Measurements from ENCODE around the gene PCNT. TPM values are rescaled to one million over a fixed set of nuclear protein-coding genes. Genes with fewer than 3 reads are reported as not detected.

Gene PCNT
- total and polyA plus RNA-seq, 9 of the 15 experiments (the other 6 are each of a cell fraction or from before 2014, with no cell fraction given): 9.1 to 53.5 (median 31.3) TPM

DNA sequence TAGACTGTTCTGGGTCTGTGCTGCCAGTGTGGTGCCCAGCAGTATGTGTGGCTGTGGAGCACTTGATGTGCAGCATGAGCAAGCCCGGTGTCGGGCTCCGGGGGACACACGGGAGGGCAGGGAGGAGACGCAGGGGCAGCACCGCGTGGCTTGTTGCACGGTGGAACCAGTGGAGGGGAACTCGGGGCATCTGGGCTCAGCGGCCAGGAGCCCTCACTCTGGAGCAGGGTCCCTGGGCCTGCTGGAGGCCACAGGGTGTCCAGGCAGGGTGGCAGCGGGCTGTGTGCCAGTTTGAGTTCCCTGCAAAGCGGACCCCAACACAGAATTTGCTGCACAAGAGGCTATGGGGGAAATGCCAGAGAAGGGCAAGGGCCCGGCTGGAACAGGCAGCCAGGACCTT is 30.6 kb downstream of the PCNT start:
- H3K9ac ChIP-seq (ENCODE audit: insufficient read depth in 1 of 2, low read depth in 2 of 2, low read length in 2 of 2): no peak overlapping the region; a peak in 1 of 4 replicates

More for the DNA sequence above, 30.6 kb downstream of the PCNT start:
- Histone ChIP-seq H3K27ac (ENCODE audit: extremely low read depth, low read depth, low read length) (no peak overlapping the region), H2AFZ (ENCODE audit: low read depth, low read length) (no peak overlapping the region), H3K4me2 (ENCODE audit: insufficient read depth, low read length) (no peak overlapping the region), H3K4me3 (no peak overlapping the region), H3K9me1 (ENCODE audit: control insufficient read depth, insufficient read depth, low read length) (peaks cover 10% of the 10 kb centered on the region), H3K27me3 (ENCODE audit: control insufficient read depth in 2 of 2, insufficient read depth in 2 of 2, low read length in 2 of 2) (no peaks in the 10 kb centered on the region), H3K4me1 (replicated peaks in 1 of 2; ENCODE audit: control insufficient read depth in 2 of 2, insufficient read depth in 2 of 2, low read length in 2 of 2) (peaks cover 0 to 11% of the 10 kb centered on the region in 2 experiments; a peak in 1 of 5 replicates), H4K20me1 (replicated peaks; ENCODE audit: control insufficient read depth, insufficient read depth, low read length) (peaks cover 5% of the 10 kb centered on the region; the same call in 1 of the 2 replicates), H3K36me3 (ENCODE audit: control insufficient read depth, insufficient read depth, low read length) (peaks cover 93% of the 10 kb centered on the region), H3K9me3 (replicated peaks; ENCODE audit: control insufficient read depth, insufficient read depth, low read depth, low read length) (no peaks in the 10 kb centered on the region), H3K79me2 (ENCODE audit: control insufficient read depth, insufficient read depth, low read length) (no peaks in the 10 kb centered on the region)
- in situ Hi-C loops (cut with MboI): no loop called here
- BruUV-seq (replicated peaks): no TSS peak
- POLR2A ChIA-PET: interaction anchor here (0.5 to 1.0 kb wide), 2 partner anchors 29 to 43 kb away, joined by 3 read pairs; no protein-coding TSS in a partner anchor
- FAIRE-seq (no peak), ATAC-seq (no peak), DNase-seq (ENCODE audit: extremely low read depth in 1 of 4, low spot score in 3 of 4) (no peak)
- 93% methylated on average over 13 of the region's 13 CpGs for WGBS (ENCODE audit: insufficient coverage, low coverage, missing lambda C conversion rate)
- intact Hi-C loops (cut with micrococcal nuclease): no loop called here
- CTCF ChIA-PET (ENCODE audit: low intra/inter-chr PET ratio): no interaction called here
- TF ChIP-seq SP2 (IDR thresholded peaks at IDR 0.05; ENCODE audit: extremely low read depth, low read depth, low read length, poor library complexity, severe bottlenecking) (no peak), RBM15 (IDR thresholded peaks at IDR 0.05; ENCODE audit: insufficient read depth, low read length) (no peak), ZBTB1 (CRISPR knock-in tag; IDR thresholded peaks at IDR 0.05; ENCODE audit: borderline replicate concordance, low read depth) (no peak)
- TF ChIP-seq, protein P1, sequence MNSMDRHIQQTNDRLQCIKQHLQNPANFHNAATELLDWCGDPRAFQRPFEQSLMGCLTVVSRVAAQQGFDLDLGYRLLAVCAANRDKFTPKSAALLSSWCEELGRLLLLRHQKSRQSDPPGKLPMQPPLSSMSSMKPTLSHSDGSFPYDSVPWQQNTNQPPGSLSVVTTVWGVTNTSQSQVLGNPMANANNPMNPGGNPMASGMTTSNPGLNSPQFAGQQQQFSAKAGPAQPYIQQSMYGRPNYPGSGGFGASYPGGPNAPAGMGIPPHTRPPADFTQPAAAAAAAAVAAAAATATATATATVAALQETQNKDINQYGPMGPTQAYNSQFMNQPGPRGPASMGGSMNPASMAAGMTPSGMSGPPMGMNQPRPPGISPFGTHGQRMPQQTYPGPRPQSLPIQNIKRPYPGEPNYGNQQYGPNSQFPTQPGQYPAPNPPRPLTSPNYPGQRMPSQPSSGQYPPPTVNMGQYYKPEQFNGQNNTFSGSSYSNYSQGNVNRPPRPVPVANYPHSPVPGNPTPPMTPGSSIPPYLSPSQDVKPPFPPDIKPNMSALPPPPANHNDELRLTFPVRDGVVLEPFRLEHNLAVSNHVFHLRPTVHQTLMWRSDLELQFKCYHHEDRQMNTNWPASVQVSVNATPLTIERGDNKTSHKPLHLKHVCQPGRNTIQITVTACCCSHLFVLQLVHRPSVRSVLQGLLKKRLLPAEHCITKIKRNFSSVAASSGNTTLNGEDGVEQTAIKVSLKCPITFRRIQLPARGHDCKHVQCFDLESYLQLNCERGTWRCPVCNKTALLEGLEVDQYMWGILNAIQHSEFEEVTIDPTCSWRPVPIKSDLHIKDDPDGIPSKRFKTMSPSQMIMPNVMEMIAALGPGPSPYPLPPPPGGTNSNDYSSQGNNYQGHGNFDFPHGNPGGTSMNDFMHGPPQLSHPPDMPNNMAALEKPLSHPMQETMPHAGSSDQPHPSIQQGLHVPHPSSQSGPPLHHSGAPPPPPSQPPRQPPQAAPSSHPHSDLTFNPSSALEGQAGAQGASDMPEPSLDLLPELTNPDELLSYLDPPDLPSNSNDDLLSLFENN (IDR thresholded peaks at IDR 0.05; ENCODE audit: low read depth in 2 of 2, low read length in 2 of 2): no peak
